Measurements from ENCODE around the gene ASCC1. TPM values are rescaled to one million over a fixed set of nuclear protein-coding genes. Genes with fewer than 3 reads are reported as not detected.

The ASCC1 gene
- total and polyA plus RNA-seq, 2 experiments from 2014 or later: 25.2 to 30.0 TPM

DNA sequence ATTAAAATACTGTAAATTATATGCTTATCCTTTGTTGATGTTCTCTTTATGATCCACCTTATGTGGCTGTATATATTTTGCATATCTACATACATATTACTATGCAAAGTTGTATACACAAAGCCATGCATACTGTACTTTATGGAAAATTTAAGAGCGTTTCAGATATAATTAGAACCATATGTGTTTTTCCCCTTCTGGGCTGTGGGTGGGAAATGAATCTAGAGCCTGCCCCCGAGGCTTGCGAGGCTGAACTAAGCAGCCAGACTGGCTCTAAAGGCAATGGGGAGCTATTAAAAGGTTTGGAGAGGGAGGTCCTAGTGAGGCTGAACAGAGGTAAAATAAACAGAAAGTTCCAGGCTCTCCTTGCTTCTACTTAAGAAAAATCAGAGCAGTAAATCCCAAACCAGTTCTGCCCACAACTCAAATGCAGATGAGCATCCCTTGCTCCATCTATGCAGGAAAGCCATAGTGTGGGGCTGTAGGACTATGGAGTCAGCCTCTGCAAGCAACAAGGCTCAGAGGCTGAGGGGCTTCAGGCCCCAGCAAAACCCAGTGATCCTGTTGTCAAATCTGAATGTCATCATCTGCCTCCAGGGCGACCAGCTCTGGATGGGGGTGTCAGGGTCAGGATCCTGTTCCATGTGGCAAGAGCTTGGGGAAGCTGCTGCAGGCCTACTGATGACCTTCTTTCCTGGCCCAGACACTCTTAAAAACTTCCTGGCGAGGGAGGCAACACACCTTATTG, 43.6 kb upstream of the ASCC1 start:
- Histone ChIP-seq H3K36me3 (ENCODE audit: low read depth) (no peaks in the 10 kb centered on the region), H3K79me2 (ENCODE audit: insufficient read depth) (no peaks in the 10 kb centered on the region), H3K9me3 (ENCODE audit: low read depth) (no peaks in the 10 kb centered on the region), H3K9me2 (ENCODE audit: insufficient read depth) (no peaks in the 10 kb centered on the region), H3K4me3 (no peak overlapping the region), H3K4me2 (ENCODE audit: unreplicated experiment) (peak overlapping the region; percentile 37), H4K20me1 (ENCODE audit: insufficient read depth) (no peaks in the 10 kb centered on the region), H3K27ac (peak overlapping the region; percentile 50), H3F3A (ENCODE audit: insufficient read depth) (0 out of 2 replicates have a peak, but pooled peaks cover 4% of the 10 kb centered on the region), H3K4me1 (ENCODE audit: insufficient read depth) (peaks cover 33% of the 10 kb centered on the region), H2AFZ (peak overlapping the region; percentile 90), H3K27me3 (replicated peaks; ENCODE audit: insufficient read depth) (no peaks in the 10 kb centered on the region), H3K9ac (peak overlapping the region; percentile 74; the same call in 1 of the 2 replicates)
- peak; percentile 70 for DNase-seq
- WGBS, 2 experiments (ENCODE audit: low coverage in 1 of 2, low lambda C conversion rate in 2 of 2, missing lambda C conversion rate in 2 of 2): 35 to 37% methylated on average over 5 of the region's 5 CpGs
- TF ChIP-seq EZH2 (IDR thresholded peaks at IDR 0.05; ENCODE audit: insufficient read depth, poor library complexity, severe bottlenecking): no peak
- no peak for TF ChIP-seq EZH2phosphoT487 (IDR thresholded peaks at IDR 0.05; ENCODE audit: insufficient read depth, low read depth)
- in situ Hi-C loops (cut with MboI): no loop called here

DNA sequence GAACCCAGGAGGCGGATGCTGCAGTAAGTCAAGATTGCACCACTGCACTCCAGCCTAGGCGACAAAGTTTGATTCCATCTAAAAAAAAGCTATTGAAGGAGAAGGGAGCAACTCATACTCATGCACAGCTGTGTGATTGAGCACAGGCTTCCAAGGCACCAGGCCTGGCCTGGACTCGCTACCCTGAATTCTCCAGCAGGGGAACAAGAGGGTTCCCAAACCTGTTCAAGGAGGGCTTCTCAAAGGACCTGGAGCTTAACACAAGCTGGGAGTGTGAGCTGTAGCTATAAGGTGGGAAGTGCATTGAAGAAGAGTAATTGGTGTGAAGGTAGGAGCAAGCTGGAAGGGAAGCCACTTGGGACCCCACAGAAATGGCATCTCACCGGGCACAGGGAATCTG, 42.5 kb upstream of the ASCC1 start:
- H4K20me1 ChIP-seq (ENCODE audit: insufficient read depth): no peaks in the 10 kb centered on the region
- peaks cover 34% of the 10 kb centered on the region for H3K4me1 ChIP-seq (ENCODE audit: insufficient read depth)
- H3K4me3 ChIP-seq: no peak overlapping the region
- no peak overlapping the region for H3K4me2 ChIP-seq (ENCODE audit: unreplicated experiment)
- no peaks in the 10 kb centered on the region for H3K27me3 ChIP-seq (replicated peaks; ENCODE audit: insufficient read depth)
- no peaks in the 10 kb centered on the region for H3K9me3 ChIP-seq (ENCODE audit: low read depth)
- H3K79me2 ChIP-seq (ENCODE audit: insufficient read depth): no peaks in the 10 kb centered on the region
- H2AFZ ChIP-seq: no peak overlapping the region
- H3F3A ChIP-seq (ENCODE audit: insufficient read depth): 0 out of 2 replicates have a peak, but pooled peaks cover 4% of the 10 kb centered on the region
- H3K9ac ChIP-seq: no peak overlapping the region
- no peak for TF ChIP-seq EZH2phosphoT487 (IDR thresholded peaks at IDR 0.05; ENCODE audit: insufficient read depth, low read depth)
- TF ChIP-seq EZH2 (IDR thresholded peaks at IDR 0.05; ENCODE audit: insufficient read depth, poor library complexity, severe bottlenecking): no peak
- H3K9me2 ChIP-seq (ENCODE audit: insufficient read depth): no peaks in the 10 kb centered on the region
- H3K27ac ChIP-seq: no peak overlapping the region
- in situ Hi-C loops (cut with MboI): no loop called here
- no peaks in the 10 kb centered on the region for H3K36me3 ChIP-seq (ENCODE audit: low read depth)
- DNase-seq: no peak
- 97 to 99% methylated on average over 4 of the region's 4 CpGs for WGBS, 2 experiments (ENCODE audit: low coverage in 1 of 2, low lambda C conversion rate in 2 of 2, missing lambda C conversion rate in 2 of 2)

DNA sequence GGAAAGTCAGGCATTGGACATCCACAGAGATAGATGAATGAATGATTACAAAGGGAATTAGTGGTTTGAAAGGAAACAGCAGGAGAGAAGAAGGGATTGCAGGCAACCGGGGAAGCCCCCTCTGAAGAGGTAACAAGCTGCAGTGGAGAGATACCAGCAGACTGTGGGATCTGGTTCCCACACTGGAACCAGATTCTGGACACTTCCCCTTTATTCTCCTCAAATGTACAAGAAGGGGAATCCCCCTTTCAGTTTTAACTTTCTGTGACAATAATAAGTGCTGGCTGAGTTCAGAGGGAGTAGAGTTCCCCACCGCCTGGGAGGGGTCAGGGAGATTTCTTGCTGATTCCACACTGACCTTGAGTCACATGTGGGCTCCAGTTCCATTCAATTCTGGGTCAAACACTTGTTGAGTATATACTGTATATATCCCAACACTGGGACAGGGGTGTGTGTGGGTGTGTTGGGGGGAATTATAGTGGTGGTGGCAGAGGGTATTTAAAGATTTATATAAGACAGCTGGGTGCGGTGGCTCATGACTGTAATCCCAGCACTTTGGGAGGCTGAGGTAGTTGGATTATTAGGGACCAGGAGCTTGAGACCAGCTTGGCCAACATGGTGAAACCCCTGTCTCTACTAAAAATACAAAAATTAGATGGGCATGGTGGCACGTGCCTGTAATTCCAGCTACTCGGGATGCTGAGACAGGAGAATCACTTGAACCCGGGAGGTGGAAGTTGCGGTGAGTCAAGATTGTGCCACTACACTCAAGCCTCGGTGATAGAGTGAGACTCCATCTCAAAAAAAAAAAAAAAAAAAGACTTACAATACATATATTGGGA, 41.2 kb upstream of the ASCC1 start:
- Histone ChIP-seq H3K27me3 (replicated peaks; ENCODE audit: insufficient read depth) (no peaks in the 10 kb centered on the region), H3K27ac (no peak overlapping the region), H3K79me2 (ENCODE audit: insufficient read depth) (no peaks in the 10 kb centered on the region), H3K4me3 (no peak overlapping the region), H3F3A (ENCODE audit: insufficient read depth) (0 out of 2 replicates have a peak, but pooled peaks cover 4% of the 10 kb centered on the region), H4K20me1 (ENCODE audit: insufficient read depth) (no peaks in the 10 kb centered on the region), H2AFZ (no peak overlapping the region), H3K9me3 (ENCODE audit: low read depth) (no peaks in the 10 kb centered on the region), H3K9ac (no peak overlapping the region), H3K9me2 (ENCODE audit: insufficient read depth) (no peaks in the 10 kb centered on the region), H3K36me3 (ENCODE audit: low read depth) (no peaks in the 10 kb centered on the region), H3K4me1 (ENCODE audit: insufficient read depth) (peaks cover 34% of the 10 kb centered on the region), H3K4me2 (ENCODE audit: unreplicated experiment) (no peak overlapping the region)
- in situ Hi-C loops (cut with MboI): no loop called here
- WGBS, 2 experiments (ENCODE audit: low coverage in 1 of 2, low lambda C conversion rate in 2 of 2, missing lambda C conversion rate in 2 of 2): 66 to 73% methylated on average over 8 of the region's 8 CpGs
- TF ChIP-seq EZH2 (IDR thresholded peaks at IDR 0.05; ENCODE audit: insufficient read depth, poor library complexity, severe bottlenecking): no peak
- TF ChIP-seq EZH2phosphoT487 (IDR thresholded peaks at IDR 0.05; ENCODE audit: insufficient read depth, low read depth): no peak
- DNase-seq: no peak

DNA sequence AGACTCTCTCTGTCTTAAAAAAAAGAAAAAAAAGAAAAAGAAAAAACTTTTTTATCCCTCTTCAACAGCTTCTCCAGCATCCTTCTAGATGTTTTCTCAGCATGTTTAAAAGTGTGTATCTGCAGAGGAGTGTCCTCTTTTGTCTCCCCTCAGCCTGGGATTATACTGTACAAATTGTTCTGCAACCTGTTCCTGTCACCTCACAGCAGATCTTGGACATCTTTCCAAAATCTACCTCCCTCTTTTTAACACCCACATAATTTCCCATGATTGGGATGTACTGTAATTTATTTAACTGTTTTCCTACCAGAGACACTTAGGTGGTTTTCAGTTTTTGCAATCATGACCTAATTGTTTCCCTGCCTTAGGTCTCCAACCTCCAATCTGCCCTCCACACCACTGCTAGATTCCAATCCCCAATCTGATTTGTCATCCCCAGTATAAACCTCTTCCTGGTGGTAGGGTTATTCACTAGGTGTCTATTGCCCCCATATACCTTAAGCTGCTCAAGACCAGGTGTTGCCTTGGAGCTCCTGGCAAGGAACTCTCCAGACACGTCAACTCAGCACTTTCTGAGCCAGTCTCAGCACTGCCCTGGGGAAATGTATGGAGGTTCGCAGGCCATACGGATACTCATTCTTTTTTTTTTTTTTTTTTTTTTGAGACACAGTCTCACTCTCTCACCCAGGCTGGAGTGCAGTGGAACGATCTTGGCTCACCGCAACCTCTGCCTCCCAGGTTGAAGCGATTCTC, 40.1 kb upstream of the ASCC1 start:
- Histone ChIP-seq H4K20me1 (ENCODE audit: insufficient read depth) (no peaks in the 10 kb centered on the region), H3K4me1 (ENCODE audit: insufficient read depth) (peaks cover 28% of the 10 kb centered on the region), H3K27me3 (replicated peaks; ENCODE audit: insufficient read depth) (no peaks in the 10 kb centered on the region), H3F3A (ENCODE audit: insufficient read depth) (0 out of 2 replicates have a peak, but pooled peaks cover under 1% of the 10 kb centered on the region), H3K9me2 (ENCODE audit: insufficient read depth) (no peaks in the 10 kb centered on the region), H3K27ac (no peak overlapping the region), H3K9ac (no peak overlapping the region), H3K4me3 (no peak overlapping the region), H3K4me2 (ENCODE audit: unreplicated experiment) (no peak overlapping the region), H3K36me3 (ENCODE audit: low read depth) (no peaks in the 10 kb centered on the region), H3K9me3 (ENCODE audit: low read depth) (no peaks in the 10 kb centered on the region), H3K79me2 (ENCODE audit: insufficient read depth) (no peaks in the 10 kb centered on the region), H2AFZ (no peak overlapping the region)
- no peak for TF ChIP-seq EZH2 (IDR thresholded peaks at IDR 0.05; ENCODE audit: insufficient read depth, poor library complexity, severe bottlenecking)
- no peak for TF ChIP-seq EZH2phosphoT487 (IDR thresholded peaks at IDR 0.05; ENCODE audit: insufficient read depth, low read depth)
- no peak for DNase-seq
- 82 to 87% methylated on average over 6 of the region's 6 CpGs for WGBS, 2 experiments (ENCODE audit: low coverage in 1 of 2, low lambda C conversion rate in 2 of 2, missing lambda C conversion rate in 2 of 2)
- in situ Hi-C loops (cut with MboI): no loop called here

Data from GM23248 (cell line).